ENCODE results near the gene PCP4L1.
"Not testable (repeated sequence)": the region's sequence is repeated elsewhere in the genome, so short reads cannot be mapped to it uniquely, and the experiment has no call there.

Gene PCP4L1

GRCh38 chr1:161228032-161228431, 30.5 kb upstream of the PCP4L1 start:
- DNase-seq (ENCODE audit: low spot score), result no peak

DNA sequence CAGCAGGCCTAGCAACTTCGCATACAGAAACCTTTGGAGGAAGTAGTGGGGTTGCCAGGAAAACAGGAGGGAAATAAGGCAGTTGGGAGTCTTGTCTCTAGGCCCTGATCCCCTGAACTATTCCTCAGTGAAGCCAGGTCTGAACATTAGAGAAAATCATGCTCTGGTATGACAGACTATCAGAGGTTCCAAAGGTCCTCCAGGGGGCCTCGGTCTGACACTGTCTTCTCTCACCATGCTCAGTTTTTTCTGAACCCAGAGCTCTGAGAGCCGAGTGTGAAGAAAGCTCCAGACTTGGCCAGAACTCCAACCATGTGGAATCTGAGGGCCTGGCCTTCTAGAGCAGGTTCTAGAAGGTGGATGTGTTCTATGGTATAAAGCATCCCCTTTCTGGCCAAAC, 28.6 kb upstream of the PCP4L1 start:
- no peak for DNase-seq (ENCODE audit: low spot score)

GRCh38 chr1:161230762-161231161, 27.8 kb upstream of the PCP4L1 start:
- DNase-seq (ENCODE audit: low spot score), result no peak

DNA sequence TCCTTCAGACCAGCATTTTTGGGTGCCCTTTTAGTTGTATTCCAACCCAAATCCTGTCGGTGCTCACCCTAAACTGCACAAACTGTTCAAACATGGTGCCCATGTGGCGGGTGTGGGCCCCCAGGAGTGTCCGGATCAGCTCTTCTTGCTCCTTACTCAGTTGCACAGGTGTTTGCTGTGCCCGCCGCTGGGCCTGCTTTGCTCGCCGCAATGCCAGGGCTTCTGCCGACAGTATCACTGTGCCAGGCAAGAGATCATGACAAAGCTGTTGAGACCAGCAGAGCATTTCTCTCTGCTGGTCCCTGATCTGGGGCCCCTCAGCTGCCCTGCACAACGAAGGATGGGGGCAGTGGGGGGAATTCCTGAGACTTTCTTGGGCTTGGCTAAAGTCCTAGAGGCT, 25.4 kb upstream of the PCP4L1 start:
- DNase-seq (ENCODE audit: low spot score), result no peak

GRCh38 chr1:161235957-161236775, 22.4 kb upstream of the PCP4L1 start:
- DNase-seq (ENCODE audit: low spot score), result no peak

DNA sequence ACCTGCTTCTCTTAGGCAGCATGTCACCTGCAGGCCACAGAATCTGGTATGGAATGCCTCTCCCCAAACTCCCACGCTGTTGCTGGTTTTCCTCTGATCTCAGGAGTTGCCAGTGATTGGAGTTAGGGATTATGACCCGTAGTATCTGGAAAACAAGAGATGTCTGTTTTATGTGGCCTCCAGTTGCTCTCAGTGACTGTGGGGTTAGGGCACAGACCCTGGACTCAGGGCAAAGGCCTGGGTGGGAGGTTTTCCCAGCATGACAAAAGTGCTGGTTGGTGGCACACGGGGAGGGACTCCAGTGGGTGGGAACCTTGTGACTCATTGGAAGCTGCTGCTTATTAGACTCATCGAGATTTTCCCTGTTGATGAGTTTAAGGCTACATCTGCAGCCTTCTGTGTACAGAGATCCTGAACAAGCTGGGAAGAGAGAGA, 20.5 kb upstream of the PCP4L1 start, which contains the start of gene NR1I3:
Gene NR1I3 (minus strand): TSS at position 165 of the 435 bp plus-strand sequence. CDS start 1,638 bp downstream, outside the sequence.
- no peak for DNase-seq (ENCODE audit: low spot score)

DNA sequence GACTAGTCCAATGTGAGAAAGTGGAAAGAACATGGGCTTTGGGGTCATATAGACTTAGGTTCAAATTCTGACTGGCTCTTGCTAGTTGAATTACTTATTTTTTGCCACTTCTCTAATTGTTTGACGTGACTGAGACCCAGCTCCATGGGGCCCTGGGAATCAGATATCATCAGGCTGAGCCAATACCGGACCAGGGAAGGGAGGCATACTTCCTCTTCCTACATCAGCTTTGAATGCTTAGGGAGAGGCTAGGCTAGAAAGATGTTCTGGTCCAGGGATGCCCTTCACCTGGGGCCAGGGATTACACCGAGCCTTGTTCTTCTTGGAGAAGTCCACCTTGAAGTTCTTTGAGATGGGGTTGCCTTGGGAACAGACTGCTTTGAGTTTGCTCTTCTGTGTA, 16.9 kb upstream of the PCP4L1 start:
- DNase-seq (ENCODE audit: low spot score), result no peak

DNA sequence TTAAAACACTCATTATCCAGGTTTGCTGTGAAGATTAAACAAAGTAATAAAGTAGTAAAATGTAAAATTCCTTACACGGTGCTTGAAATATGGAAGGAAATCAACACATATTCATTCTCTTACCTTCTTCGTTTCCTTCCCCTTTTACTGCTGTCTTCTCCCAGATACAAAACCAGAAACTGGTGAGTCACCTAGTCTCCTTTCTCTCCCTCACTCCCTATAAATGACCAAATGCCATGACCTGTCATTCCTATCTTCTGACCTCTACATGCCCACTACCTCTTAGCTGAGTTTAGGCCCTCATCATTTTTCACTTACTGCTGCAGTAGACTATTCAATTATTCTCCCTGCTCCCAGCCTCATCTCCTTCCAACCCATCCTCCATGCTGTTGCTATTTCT, 16.2 kb upstream of the PCP4L1 start:
- no peak for DNase-seq (ENCODE audit: low spot score)

- no peak for DNase-seq (ENCODE audit: low spot score)
Observed at GRCh38 chr1:161244888-161245287, 13.7 kb upstream of the PCP4L1 start.

GRCh38 chr1:161250100-161250499, 8.4 kb upstream of the PCP4L1 start:
- DNase-seq (ENCODE audit: low spot score), result not testable (repeated sequence)

GRCh38 chr1:161250829-161251228, 7.7 kb upstream of the PCP4L1 start:
- no peak for DNase-seq (ENCODE audit: low spot score)

DNA sequence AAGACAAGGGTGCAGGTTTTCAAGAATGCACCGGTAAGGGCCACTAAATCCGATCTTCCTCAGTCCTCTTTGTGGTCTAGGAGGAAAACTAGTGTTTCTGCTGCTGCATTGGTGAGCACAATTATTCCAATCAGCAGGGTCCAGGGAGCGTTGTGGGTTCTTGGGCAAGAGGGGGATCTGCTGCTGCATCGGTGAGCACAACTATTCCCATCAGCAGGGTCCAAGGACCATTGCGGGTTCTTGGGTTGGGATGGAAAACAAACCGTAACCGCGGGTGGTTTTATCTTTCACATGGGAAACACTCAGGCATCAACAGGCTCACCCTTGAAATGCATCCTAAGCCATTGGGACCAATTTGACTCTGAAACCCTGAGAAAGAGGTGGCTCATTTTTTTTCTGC, 7.0 kb upstream of the PCP4L1 start:
- no peak for DNase-seq (ENCODE audit: low spot score)

DNA sequence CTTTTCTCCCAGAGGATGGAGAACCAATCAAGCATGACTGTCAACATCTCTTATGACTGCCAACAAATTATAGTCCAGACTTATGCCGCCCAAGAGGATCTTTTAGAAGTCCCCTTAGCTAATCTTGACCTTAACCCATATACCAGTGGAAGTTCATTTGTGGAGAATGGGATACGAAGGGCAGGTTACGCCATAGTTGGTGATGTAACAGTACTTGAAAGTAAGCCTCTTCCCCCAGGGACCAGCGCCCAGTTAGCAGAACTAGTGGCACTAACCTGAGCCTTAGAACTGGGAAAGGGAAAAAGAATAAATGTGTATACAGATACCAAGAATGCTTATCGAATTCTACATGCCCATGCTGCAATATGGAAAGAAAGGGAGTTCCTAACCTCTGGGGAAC, 3.2 kb upstream of the PCP4L1 start:
- not testable (repeated sequence) for DNase-seq (ENCODE audit: low spot score)

GRCh38 chr1:161255955-161256520, 2.5 kb upstream of the PCP4L1 start:
- DNase-seq (ENCODE audit: low spot score), result not testable (repeated sequence)

DNA sequence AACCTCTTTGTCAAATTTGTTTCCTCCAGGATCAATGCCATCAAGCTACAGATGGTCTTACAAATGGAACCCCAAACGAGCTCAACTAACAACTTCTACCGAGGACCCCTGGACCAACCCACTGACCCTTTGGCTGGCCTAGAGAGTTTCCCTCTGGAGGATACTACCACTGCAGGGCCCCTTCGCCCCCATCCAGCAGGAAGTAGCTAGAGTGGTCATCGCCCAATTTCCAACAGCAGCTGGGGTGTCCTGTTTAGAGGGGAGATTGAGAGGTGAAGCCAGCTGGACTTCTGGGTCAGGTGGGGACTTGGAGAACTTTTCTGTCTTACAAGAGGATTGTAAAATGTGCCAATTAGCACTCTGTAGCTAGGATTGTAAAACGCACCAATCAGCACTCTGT, 1.4 kb upstream of the PCP4L1 start:
- not testable (repeated sequence) for DNase-seq (ENCODE audit: low spot score)

DNA sequence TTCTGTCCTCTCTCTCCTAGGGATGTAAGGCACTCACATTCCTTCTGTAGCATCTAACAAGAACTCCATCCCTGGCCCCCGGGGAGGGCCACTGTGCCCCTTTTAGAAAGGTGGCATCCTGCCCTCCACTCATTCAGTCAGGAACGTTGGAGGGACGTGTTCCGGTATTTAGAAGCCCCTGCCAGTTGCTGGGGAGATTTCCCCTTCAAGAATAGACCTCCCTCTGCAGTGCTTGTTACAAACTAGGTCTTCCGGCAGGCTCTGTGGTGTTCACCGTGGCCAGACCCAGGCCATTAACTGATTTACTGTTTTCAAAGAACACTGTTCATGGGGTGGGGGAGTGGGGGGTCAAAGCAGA, 779 bp downstream of the PCP4L1 start:
- no peak for DNase-seq (ENCODE audit: low spot score)

DNA sequence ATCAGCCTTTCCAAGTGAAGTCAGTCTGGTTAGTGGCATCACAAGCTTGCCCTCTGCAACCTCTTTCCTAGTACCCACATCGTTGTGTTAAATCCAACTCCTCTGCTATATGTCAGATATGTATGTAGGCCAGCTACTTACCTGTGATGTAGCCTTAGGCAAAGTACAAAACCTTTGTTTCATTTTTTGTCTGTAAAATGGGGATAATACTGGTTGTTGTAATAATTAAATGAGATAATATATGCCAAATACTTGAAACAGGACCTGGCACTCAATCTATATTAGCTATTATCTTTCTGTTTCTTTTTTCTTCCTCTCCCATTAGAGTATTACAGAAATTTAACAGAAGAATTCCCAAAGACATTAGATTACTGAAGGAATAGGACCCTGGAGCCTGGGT, 1.2 kb downstream of the PCP4L1 start:
- no peak for DNase-seq (ENCODE audit: low spot score)

- no peak for DNase-seq (ENCODE audit: low spot score)
Observed at GRCh38 chr1:161260376-161261260, 2.1 kb downstream of the PCP4L1 start.

DNA sequence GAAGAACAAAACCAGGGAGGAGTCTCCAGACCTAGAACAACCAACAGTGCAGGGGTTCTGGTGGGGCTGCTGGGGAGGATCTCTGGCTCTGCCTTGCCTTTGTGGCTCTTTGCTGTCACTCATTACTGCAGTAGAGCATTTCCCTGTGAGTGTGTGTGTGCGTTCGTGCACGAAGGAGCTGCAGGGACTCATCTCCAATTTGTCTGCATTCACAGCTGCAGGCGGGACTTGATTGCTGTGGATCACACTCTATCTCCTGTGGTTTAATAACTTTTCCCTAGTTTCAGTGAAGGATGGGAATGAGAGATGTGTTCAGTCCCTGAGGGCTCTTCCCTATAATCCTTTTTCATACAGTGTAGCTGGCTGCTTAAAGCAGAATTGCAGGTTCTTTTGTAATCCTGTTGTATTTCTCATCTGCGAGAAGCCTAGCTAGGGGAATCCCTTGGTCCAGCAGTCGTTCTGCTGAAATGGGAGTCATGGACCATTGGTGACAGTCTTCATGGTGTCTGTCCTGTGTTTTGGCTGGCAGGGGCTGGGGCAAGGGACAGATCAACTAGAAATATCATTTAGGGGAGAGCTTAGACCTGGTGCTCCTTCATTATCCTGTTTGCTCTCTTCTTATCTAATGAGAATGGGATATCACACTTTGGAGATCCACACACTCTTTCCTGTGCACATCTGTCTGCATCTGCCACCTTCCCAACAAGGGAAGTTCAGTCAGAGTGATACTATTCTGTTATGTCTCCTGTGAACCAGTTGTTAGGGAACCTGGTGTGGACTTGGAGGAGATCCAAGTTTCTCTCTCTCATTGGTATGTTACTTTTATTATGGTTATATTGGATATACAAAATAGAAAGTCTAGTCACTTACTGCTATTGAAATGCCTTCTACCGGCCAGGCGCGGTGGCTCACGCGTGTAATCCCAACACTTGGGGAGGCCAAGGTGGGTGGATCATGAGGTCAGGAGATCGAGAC, 3.0 kb downstream of the PCP4L1 start:
- no peak for DNase-seq (ENCODE audit: low spot score)

DNA sequence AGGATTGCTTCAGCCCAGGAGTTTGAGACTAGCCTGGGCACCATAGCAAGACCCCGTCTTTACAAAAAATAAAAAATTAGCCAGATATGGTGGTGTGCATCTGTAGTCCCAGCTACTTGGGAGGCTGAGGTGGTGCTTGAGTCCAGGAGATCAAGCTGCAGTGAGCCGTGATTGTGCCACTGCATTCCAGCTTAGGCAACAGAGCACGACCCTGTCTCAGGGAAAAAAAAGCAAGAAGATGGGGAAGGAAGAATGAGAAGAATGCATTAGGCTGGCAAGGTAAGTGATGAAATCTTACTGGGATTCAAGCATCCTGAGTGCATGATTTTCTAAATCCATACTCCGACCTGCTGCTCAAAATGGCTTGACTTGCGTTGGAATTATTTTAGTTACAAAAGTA, 6.8 kb downstream of the PCP4L1 start:
- DNase-seq (ENCODE audit: low spot score), result no peak

- DNase-seq (ENCODE audit: low spot score), result no peak
Observed at GRCh38 chr1:161266202-161266601, 7.7 kb downstream of the PCP4L1 start.

DNA sequence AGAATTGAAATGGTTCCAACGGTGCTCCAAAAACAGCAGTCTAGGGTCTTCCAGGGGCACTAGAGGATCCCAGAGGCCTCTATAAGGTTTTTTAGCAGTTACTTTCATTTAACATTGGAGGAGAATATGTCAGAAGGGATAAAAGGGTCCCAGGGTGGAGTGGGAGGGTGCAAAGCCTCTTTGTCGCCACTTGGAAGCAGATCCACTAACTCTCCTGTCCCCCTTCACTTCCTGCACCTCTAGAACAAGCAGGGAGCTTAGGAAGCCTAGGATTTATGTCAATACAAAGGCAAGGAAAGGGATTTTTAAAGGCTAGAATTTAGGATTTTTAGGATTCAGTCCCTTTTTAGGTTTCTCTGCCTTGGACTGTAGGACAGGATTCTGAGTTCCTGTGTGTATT, 8.3 kb downstream of the PCP4L1 start:
- no peak for DNase-seq (ENCODE audit: low spot score)
